Measurements from ENCODE around the gene RIMBP2.

RIMBP2 gene

DNA sequence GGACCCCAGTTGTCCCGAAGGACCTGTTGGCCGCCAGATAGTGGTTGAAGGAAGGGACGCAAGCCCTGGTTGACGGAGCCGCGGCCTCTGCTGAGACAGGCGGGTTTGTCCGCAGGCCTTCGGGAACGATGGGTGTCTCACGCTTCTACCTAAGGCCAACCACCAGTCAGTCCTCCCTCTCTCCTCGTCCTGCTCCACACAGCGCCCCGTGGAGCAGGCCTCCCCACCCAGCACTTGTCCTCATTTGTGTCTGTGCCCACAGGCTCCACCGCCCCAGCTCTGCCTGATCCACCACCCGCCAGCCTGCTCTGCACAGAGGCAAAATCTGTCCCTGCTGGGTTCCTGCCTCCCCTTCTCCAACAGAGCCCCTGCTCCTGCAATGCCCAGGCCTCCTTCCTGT lies 41.0 kb downstream of the RIMBP2 start:
- DNase-seq, result no peak

DNA sequence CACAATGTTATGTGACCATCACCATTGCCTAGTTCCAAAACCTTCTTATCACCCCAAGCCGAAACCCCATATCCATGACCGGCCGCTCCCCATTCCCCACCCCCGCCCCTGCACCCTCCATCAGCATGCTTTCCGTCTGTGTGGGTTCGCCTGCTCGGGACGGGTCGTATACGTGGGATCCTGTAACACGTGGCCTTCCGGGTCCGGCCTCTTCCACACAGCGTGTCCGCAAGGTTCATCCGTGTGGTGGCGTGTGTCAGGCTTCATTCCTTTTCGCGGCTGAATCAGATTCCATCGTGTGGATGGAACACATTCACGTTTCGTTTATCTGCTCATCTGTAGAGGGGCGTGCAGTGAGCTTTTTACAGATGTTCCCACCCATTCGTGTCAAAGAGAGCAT lies 41.4 kb downstream of the RIMBP2 start:
- no peak for DNase-seq

DNA sequence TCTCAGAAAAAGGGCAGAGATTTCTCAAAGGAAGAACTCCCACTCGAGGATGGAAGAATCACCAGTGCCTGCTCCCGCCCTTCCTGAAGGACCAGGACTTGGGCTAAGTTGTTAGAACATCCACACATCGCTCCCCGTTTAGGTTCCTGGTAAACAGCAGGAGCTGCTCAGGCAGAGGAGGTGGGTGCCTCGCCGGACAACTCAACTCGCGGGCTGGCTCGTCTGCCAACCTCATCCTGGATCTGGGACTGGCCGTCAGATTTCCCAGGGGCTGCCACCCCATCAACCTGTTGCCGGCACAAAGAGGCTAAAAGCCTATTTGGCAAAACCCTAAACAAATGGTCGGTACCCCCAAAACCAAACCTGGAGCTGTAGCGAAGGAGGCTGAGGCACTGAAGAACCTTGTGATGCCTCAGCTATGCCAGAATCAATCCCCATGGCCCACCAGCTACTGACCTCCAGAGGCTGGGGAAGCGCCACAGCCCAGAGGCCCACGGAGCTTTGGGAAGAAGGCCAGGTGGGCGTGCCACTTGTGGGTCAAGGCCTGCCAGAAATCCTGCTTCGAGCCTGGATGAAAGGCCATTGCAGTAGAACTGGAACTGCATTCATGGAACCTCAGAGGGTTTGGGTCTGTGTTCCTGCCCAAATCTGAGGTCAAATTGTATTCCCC lies 42.9 kb downstream of the RIMBP2 start:
- DNase-seq, result no peak

DNA sequence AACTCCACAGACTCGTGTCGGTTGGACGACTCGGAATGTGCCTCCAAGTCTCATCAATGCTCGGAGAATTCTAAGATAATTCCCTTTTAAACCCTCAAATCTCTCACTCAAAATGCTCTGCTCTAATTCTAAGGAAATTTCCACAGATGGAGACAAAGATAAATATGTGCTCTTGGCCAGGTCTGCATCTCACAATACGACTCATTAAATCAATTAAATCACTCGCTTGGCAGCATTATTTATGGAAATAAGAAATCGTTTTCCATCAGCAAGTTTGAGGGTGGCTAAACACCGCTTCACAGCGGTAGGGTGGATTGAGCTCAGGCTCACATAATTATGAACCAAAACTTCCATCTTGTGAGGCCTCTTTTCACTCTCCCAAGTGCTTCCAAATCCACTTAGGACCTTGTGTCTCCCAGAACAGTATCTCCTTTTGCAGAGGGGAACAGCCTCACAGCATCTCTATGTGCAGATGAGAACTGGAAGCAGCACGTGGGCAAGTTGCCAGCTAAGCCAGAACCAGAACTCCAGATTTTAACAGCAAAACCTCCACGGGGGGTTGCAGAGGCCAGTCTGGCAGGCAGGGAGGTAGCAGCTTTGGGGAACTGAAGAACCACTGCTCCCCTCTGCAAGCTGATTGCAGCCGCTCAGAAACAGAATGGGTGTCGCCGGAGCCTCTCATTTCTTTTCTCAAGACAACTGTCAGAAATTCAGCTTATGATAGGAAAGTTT lies 43.8 kb downstream of the RIMBP2 start:
- DNase-seq, result no peak

DNA sequence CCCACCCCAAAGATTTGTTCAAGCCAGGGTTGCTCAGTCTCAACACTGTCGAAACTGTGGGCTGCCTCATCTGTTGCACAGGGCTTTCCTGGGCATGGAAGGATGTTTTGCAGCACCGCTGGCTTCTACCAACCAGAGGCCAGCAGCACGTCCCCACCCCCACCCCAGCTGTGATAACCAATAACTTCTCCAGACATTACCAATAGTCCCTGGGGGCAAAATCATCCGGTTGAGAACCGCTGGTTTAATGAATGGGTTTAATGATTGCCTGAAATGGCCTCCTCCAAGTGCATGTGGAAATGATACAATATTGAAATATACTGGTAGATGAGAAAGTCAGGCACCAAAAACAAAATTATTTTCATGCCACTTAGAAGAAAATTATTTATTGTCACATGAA lies 44.5 kb downstream of the RIMBP2 start:
- DNase-seq, result no peak

DNA sequence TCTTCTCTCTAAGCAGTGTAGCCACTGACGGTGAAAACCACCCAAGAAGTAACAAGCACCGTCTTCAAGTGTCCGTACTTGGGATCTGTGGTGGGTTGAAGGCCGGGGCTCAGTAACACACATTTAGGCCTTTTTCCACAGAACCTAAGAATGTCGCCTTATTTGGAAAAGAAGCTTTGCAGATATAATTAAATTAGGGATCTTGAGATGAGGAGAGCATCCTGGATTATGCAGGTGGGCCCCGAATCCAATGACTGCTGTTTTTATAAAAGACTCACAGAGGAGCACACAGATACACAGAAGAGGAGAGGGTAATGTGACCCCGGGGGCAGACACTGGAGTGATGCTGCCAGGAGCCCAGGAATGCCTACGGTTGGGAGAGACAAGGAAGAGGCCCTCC lies 46.3 kb downstream of the RIMBP2 start:
- DNase-seq, result no peak

DNA sequence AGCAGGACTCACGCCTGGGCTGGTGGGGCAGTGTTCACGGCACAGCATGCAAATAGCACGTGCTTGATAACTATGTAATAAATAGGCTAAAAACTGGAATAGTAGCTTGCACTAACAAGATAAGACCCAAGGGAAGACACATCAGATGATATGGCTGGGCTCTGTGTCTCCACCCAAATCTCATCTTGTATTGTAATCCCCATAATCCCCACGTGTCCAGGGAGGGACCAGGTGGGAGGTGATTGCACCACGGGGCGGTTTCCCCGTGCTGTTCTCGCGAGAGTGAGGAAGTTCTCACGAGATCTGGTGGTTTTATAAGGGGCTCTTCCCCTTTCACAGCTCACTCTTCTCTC lies 46.9 kb downstream of the RIMBP2 start:
- DNase-seq, result no peak

DNA sequence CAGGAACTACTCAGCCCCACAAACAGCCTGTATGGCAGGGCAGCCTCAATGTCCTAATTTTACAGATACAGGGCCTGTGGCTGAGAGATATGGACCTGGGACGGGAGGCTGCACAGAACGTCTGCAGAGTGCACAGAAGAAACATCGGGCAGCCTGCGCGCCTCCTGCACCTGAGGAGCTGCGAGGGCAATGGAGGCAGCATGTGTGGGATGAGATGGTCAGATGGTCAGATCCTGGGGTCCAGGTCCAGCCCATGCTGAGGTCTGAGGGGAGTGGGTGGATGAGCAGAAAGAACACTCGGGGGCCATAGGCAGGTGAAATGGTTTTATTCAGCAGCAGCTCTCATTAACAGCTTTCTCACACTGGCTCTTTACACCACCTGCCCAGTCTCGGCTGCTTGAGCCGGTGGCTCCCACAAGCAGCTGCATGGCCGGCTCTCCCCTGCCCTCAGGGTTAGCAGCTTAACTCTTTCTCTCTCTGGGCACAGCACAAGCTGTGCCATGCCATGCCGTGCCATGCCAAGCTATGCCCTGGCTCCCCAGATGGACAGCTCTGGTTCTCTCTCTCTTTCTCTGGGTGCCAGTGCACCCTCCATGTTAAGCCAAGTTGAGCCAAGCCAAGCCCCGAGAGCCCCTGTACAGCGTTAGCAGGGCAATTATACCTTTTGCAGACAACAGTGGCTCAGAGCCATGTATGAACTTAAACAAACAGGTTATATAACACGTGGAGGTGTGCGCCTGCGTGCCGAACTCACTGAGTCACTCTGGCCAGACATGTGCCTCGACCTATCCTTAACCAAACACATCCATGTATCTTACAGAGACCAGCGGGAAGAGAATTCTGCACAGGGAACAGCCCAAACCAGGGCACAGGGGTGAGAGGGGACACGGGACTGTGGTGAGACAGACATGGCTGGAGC lies 47.6 kb downstream of the RIMBP2 start:
- no peak for DNase-seq

DNA sequence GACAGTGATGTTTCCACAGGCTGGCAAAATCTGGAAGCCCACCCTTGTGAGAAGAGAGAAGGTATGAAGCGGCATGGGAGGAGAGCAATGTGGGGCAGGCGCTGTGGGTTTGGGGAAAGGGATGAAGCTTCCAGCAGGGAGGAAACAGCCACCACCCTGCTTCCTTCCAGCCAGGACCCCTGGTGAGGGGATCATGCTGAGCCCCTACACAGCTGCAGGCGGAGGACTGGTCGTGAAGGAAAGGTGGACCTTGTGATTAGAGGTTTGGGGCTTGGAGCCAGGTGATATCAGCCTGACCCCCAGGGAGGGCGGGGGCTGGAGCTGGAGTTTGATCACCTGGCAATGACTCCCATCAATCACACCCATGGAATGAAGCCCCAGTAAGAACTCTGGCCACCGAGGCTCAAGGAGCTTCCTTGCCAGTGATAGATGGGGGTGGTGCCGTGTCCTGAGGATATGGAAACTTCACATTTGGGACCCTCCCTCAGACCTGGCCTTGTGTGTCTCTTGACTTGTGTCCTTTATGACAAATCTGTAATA lies 48.6 kb downstream of the RIMBP2 start:
- no peak for DNase-seq

DNA sequence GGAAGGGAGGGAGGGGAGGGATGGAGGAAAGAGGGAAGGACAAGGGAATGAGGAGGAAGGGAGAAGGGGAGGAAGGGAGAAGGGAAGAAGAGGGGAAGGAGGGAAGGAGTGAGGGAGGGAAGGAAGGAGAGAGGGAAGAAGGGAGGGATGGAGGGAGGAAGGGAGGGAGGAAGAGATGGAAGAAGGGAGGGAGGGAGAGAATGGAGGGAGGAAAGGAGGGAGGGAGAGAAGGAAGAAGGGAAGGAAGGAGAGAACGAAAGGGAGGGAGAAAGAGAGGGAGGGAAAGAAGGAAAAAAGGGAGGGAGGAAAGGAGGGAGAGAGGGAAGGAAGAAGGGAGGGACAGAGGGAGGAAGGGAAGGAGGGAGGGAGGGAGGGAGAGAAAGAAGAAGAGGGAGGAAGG lies 49.5 kb downstream of the RIMBP2 start:
- no peak for DNase-seq

DNA sequence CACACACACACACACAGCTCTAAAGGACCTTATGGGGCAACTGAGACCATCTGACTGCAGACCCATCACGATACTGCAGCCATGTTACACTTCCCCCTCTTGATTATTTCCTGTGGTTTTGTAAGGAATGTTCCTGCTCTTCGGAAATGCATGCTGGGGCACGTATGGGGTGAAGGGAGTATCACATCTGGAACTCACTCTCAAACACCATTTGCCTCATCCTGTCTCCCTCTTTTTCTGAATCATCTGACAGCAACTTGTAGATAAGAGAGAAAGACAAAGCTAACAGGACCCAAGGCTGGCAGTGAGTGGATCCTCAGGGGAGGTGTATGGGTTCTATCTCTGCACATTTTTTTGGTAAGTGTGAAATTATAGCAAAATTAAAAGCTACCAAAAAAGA lies 50.3 kb downstream of the RIMBP2 start:
- DNase-seq, result no peak

DNA sequence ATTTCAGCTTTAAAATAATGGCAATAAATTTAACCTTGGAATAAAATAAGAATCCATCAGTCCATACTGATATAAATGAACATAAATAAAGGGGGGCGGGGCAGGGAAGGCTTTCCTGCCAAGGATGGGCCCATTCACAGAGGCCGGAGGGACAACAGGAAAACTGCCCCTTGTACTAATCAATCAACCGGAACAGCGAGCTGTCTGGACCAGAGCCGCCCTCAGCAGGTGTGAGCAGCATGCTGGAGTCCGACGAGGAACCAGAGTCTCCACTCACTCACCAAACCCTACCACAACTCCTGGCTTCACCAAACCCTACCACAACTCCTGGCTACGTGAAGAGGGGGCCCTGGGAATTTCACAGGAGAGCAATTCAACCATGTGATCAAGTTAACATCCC lies 51.3 kb downstream of the RIMBP2 start:
- no peak for DNase-seq

DNA sequence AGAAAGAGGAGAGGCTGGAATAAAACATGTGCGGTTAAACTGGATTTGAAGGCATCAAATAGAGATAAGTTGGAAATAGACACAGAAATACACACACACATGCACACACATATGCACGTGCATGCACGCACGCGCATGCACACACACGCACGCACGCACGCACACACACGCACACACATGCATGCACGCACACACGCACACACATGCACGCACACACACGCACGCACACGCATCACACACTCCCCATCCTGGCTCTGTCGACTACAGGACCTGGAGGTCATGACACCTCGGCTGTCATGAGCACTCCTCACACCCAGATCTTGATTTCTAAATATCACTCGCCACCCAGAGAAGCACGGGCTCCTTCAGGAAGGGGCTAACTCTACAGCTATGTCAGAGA lies 51.8 kb downstream of the RIMBP2 start:
- no peak for DNase-seq

DNA sequence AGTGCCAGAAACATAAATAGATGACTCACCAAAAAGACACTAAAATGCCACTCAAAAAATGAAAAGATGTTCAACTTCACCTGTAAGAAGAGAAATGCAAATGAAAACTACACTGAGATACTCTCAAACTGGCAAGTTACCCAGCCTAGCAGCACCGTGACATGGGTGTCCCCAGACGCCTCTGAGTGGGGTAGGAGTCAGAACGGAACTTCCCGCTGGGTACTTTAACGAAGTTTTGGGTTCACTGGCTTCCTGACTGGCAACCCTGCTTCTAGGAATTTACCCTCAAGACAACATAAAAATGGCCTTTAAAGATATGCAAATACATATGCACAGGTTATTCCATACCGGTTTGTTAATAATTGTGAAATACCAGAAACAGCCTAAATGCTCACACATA lies 52.6 kb downstream of the RIMBP2 start:
- DNase-seq, result no peak

DNA sequence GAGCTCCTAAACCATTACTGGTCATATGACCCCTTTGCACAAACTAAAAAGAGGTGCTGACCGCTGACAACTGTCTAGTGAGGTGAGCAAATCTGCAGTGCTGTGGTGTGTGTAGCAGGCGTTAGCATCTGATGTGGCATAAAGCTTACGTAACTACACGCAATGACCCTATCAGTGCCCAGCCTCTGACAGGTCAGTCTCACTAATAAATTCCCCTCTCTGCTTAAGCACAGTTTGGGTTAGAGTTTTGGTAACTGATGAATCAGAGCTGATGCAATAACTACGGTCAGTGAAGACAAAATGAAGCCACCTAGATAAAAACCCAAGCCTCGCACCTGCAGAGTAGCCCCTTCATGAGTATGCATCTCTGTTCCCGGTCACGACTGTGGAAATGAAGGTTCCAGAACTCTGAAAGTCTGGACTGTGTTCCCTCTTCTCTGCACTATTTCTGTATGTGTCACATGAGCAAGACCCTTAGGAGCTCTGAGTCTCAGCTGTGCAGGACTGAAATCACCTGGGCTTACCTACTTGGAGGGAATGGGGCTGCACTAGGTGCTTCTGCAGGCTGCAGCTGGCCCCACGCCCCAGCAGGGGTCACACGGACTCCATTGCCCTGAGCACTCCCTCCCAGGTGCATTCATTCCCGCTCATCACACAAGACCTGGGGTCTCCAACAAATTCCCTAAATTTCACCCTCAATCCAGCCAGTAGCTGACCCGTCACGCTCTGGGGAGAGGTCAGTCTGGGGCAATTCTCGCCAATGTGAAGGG lies 54.4 kb downstream of the RIMBP2 start:
- DNase-seq, result no peak

DNA sequence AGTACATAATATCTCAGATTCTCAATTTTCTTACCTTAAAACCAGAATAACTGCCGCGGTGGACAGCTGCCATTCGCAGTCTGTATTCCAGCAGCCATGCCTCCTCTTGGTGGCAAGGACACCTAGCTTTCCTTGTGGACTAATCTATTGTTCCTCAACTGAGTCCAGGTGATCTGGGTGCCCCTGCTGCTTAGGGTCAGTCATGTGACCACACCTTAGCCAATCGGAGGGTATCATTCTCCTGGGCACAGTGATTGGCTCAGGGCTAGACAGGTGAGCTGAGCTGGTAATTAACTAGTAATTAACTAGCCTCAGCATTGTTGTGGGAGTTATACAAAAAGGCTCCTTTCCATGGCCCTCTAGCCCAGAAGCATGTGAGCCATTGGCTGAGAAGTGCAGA lies 55.0 kb downstream of the RIMBP2 start:
- DNase-seq, result no peak

DNA sequence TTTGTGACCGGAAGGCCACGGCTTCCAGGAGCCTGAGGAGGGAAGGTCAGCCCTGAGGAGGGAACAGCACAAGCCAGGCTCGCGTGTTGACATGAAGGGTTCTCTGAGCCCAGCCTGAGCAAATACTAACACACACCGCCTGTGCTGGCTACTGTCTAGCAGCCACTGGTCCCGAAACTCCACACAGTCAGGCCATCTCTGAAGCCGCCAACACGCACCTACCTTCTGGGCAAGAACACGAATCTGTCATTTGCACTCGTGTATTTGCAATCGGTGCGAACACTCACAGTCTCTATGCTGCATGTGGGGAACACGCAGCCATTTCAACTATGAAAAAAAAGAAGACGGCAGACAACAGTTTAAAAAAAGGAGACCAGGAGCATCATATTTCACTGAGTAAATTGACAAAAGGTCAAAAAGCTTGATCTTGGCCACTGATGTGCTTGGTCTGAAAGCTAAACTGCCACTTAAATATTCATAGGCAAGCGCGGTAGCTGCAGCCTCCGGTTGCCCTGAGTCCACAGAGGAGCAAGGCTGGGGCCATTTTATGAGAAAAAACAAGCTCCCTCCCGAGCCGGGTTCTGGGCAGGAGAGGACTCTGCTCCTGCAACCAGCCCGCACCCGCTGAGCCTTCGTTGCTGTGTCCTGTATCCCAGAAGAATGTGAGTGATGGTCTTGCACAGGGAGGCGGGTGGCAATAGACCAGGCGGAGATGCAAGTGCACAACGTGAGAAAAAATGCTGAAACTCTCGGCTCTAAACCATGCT lies 57.8 kb downstream of the RIMBP2 start:
- DNase-seq, result no peak

DNA sequence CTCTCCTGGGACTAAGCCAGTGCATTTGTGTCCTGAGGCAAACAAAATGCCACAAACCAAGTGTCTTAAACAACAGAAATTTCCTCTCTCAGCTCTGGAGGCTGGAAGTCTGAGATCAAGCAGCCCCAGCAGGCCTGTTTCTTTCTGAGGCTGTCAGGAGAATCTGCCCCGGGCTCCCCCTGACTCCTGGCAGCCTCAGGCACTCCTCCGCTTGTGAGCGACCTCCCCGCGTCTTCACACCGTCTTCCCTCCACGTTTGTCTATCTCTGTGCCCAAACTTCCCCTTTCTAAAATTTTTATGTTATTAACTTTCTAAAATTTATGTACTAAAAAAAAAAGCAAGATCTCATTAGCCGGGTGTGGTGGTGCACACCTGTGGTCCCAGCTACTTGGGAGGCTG lies 59.7 kb downstream of the RIMBP2 start:
- DNase-seq, result no peak

DNA sequence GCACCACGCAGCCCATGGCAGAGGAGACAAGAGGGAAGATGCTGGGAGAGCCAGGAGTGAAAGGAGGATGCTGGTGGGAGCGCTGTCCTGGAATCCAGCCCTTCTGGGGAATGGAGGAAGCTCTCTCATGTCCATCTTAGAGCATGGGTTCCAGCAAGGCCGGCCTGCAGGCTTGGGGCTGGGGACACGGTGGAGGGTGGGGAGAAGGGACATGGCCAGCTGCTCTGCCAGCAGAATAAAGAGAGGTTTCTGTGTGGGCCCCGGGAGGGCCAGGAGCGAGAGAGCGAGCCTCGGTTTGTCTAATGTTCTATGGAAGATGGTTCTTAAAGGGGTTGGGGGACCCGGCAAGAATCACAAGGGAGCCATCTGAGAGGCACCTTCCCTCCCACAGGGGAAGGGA lies 60.2 kb downstream of the RIMBP2 start:
- no peak for DNase-seq

DNA sequence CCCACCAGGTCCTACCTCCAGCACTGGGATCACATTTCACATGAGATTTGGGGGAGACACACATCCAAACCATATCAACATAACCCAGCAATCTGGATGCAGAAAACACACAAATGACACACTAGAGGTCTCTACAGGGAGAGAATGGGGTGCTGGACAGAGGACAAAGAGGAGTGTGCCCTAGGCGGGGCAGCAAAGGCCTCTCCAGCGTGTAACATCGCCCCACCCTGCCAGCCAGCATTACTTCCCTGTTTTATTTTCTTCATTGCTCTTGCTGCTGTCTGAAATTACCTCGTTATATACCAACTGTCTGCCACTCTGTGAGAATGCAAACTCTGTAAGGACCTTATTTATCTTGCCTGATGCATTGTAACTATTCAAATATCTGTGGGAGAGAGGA lies 61.1 kb downstream of the RIMBP2 start:
- DNase-seq, result no peak

DNA sequence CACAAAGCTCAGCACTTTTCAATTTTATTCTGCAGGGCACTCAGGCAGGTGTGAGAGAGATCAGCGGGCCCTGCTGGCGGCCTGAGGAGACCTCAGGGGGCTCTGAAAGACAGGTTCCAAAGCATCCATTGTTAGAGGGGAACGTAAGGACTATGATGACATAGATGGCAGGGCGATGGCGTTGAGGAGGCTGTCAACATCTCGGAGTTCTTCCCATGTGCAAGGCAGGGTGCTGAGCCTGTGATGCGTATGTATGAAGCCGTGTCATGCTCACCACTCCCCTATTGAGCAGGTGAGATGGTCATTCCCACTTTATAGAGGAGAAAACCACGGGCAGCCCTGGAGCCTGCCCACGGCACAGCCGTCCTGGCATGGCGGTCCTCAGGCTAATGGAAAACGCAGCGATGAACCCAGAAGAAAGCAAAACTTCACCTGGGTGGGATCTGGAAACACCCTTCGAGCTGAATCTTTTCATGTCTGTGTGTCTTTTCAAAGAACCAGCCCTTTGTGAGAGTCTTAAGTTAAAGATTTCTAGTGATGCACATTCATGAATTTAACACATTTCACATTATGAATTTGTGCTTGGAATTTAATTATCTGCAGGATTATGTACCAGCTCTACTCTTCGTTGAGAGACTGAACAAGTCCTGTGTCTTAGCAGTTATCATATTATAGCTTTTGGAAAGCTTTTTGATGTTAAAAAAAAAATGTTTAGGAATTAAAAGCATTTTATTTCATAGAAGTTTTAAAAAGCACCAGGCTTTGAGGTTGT lies 64.7 kb downstream of the RIMBP2 start:
- no peak for DNase-seq
